Activated CD8-positive, alpha-beta memory T cell treated with anti-CD3 and anti-CD28 coated beads, Interleukin-2, amount 50 U/mL, for 24 hours (primary cell): ENCODE data around the gene UTRN.

ENCODE experiments used
- DNase-seq: peaks from one replicate; pipeline ENCODE4 v3.0.0-alpha.2; 2020; ENCODE audit errors: extremely low read depth

Gene UTRN

GRCh38 chr6:144283646-144284477 lies 1.3 kb upstream of the UTRN start:
- no peak for DNase-seq

- DNase-seq: no peak
These were observed 705 bp upstream of the UTRN start for GRCh38 chr6:144284478-144284782.

- no peak for DNase-seq
These were observed 338 bp downstream of the UTRN start for GRCh38 chr6:144285548-144285797.

- DNase-seq: no peak
These were observed 815 bp downstream of the UTRN start for GRCh38 chr6:144285798-144286502.

GRCh38 chr6:144286503-144287393 lies 1.6 kb downstream of the UTRN start:
- DNase-seq: no peak

GRCh38 chr6:144289006-144289405 lies 3.9 kb downstream of the UTRN start:
- no peak for DNase-seq

- no peak for DNase-seq
These were observed 7.2 kb downstream of the UTRN start for GRCh38 chr6:144292372-144292771.

- DNase-seq: no peak
These were observed 8.9 kb downstream of the UTRN start for GRCh38 chr6:144294016-144294415.

GRCh38 chr6:144295211-144295610 lies 10.1 kb downstream of the UTRN start:
- DNase-seq: no peak

- no peak for DNase-seq
These were observed 11.0 kb downstream of the UTRN start for GRCh38 chr6:144295981-144296767.

- DNase-seq: no peak
These were observed 11.8 kb downstream of the UTRN start for GRCh38 chr6:144296973-144297372.

- no peak for DNase-seq
These were observed 12.5 kb downstream of the UTRN start for GRCh38 chr6:144297511-144298100.

GRCh38 chr6:144298194-144298593 lies 13.1 kb downstream of the UTRN start:
- DNase-seq: no peak

GRCh38 chr6:144298916-144299315 lies 13.8 kb downstream of the UTRN start:
- DNase-seq: no peak

- DNase-seq: no peak
These were observed 17.7 kb downstream of the UTRN start for GRCh38 chr6:144302701-144303372.

- no peak for DNase-seq
These were observed 19.2 kb downstream of the UTRN start for GRCh38 chr6:144304223-144304848.

GRCh38 chr6:144305567-144305966 lies 20.4 kb downstream of the UTRN start:
- no peak for DNase-seq

GRCh38 chr6:144305985-144306384 lies 20.9 kb downstream of the UTRN start:
- DNase-seq: no peak

- DNase-seq: no peak
These were observed 22.7 kb downstream of the UTRN start for GRCh38 chr6:144307880-144308279.

GRCh38 chr6:144310765-144311164 lies 25.6 kb downstream of the UTRN start:
- DNase-seq: no peak
